Measurements from ENCODE around the gene METTL26. TPM values are rescaled to one million over a fixed set of nuclear protein-coding genes. Genes with fewer than 3 reads are reported as not detected.
A peak's percentile ranks its signal among the peaks of the same experiment; 100 is the strongest.

The METTL26 gene
- total RNA-seq, 4 donors from 2014 or later, result 32.6 to 91.8 (median 86.7) TPM

GRCh38 chr16:649631-650030 is 13.5 kb upstream of the METTL26 start:
- WGBS, 2 donors (ENCODE audit: low coverage in 1 of 2), result 2% methylated on average over 42 of the region's 44 CpGs; no CpG with 5 or more reads in 1 of the 2 donors
- H3K4me3 ChIP-seq, result peak overlapping the region; percentile 47 to 86 (median 71)
- in situ Hi-C loops (cut with MboI; ENCODE audit: low pct_ligation_motif_present in 1 of 4, low pct_unique_long_range_greater_than_20kb in 1 of 4, low sequenced_read_pairs in 3 of 4) (no loop called here), intact Hi-C loops (cut with DNase I; ENCODE audit: low total_unique reads) (no loop called here)
- TF ChIP-seq CTCF (IDR thresholded peaks at IDR 0.05) (no peak), EP300 (IDR thresholded peaks at IDR 0.05; ENCODE audit: low read depth) (no peak), POLR2A (IDR thresholded peaks at IDR 0.05) (no peak), POLR2AphosphoS5 (IDR thresholded peaks at IDR 0.05) (no peak)
- H3K36me3 ChIP-seq, result no peaks in the 10 kb centered on the region
- peak overlapping the region; percentile 93 to 96 (median 95) for H3K27ac ChIP-seq
- H3K4me1 ChIP-seq, result peaks cover 31 to 56% (median 54%) of the 10 kb centered on the region in 4 donors
- no peaks in the 10 kb centered on the region for H3K9me3 ChIP-seq
- no peak for DNase-seq
- no peaks in the 10 kb centered on the region for H3K27me3 ChIP-seq

GRCh38 chr16:648781-649589 is 12.9 kb upstream of the METTL26 start, which contains the start of gene WDR90:
Gene WDR90 (plus strand): TSS chr16:649365. CDS start chr16:649417, 52 bp downstream.
- H3K36me3 ChIP-seq, result no peaks in the 10 kb centered on the region
- intact Hi-C loops (cut with DNase I; ENCODE audit: low total_unique reads), result no loop called here
- peak within 1 kb of the TSS; percentile 93 to 96 (median 95) for H3K27ac ChIP-seq
- in situ Hi-C loops (cut with MboI; ENCODE audit: low pct_ligation_motif_present in 1 of 4, low pct_unique_long_range_greater_than_20kb in 1 of 4, low sequenced_read_pairs in 3 of 4), result no loop called here
- H3K4me3 ChIP-seq, result peak within 1 kb of the TSS; percentile 52 to 86 (median 71)
- H3K4me1 ChIP-seq, result peaks cover 36 to 60% (median 60%) of the 10 kb centered on the region in 4 donors
- no peaks in the 10 kb centered on the region for H3K27me3 ChIP-seq
- TF ChIP-seq CTCF (IDR thresholded peaks at IDR 0.05) (no peak), POLR2AphosphoS5 (IDR thresholded peaks at IDR 0.05) (peak; percentile 66 to 90 (median 86)), EP300 (IDR thresholded peaks at IDR 0.05; ENCODE audit: low read depth) (no peak), POLR2A (IDR thresholded peaks at IDR 0.05) (peak; percentile 73)
- H3K9me3 ChIP-seq, result no peaks in the 10 kb centered on the region
- peak; percentile 96 for DNase-seq
- 0 to 1% methylated on average over 7 to 44 of the region's 91 CpGs for WGBS, 2 donors (ENCODE audit: low coverage in 1 of 2)

GRCh38 chr16:648071-648780 is 12.1 kb upstream of the METTL26 start:
- TF ChIP-seq EP300 (IDR thresholded peaks at IDR 0.05; ENCODE audit: low read depth), result peak; percentile 10
- peak; percentile 6 to 73 (median 61) for TF ChIP-seq POLR2AphosphoS5 (IDR thresholded peaks at IDR 0.05)
- TF ChIP-seq CTCF (IDR thresholded peaks at IDR 0.05), result peak; percentile 22 to 80 (median 48)
- TF ChIP-seq POLR2A (IDR thresholded peaks at IDR 0.05), result peak; percentile 31
- Histone ChIP-seq H3K27me3 (no peaks in the 10 kb centered on the region), H3K36me3 (no peaks in the 10 kb centered on the region), H3K4me1 (peaks cover 40 to 68% (median 67%) of the 10 kb centered on the region in 4 donors), H3K27ac (peak overlapping the region; percentile 93 to 96 (median 95)), H3K4me3 (peak overlapping the region; percentile 52 to 86 (median 71)), H3K9me3 (no peaks in the 10 kb centered on the region)
- in situ Hi-C loops (cut with MboI; ENCODE audit: low pct_ligation_motif_present in 1 of 4, low pct_unique_long_range_greater_than_20kb in 1 of 4, low sequenced_read_pairs in 3 of 4) (no loop called here), intact Hi-C loops (cut with DNase I; ENCODE audit: low total_unique reads) (no loop called here)
- WGBS, 2 donors (ENCODE audit: low coverage in 1 of 2), result 17% methylated on average over 19 of the region's 24 CpGs; no CpG with 5 or more reads in 1 of the 2 donors
- peak; percentile 90 for DNase-seq

Measured in transverse colon (tissue), 4 donors.